Skin of body (tissue), 2 donors: ENCODE measurements around the gene POMP. TPM values are rescaled to one million over a fixed set of nuclear protein-coding genes. Genes with fewer than 3 reads are reported as not detected.

ENCODE experiments used
- small RNA-seq: library from RNA; depleted of rRNA; stranded (forward); fragments of <200 nt; gene quantifications from one replicate; pipeline ENCODE3, GENCODE V24; 2014; ENCODE audit warnings: low replicate concordance
- total RNA-seq: library from RNA; depleted of rRNA; stranded (reverse); fragments of >200 nt; gene quantifications from one replicate; pipeline ENCODE4 v1.2.3, GENCODE V29; 2014

POMP gene
- total RNA-seq, 1 donor from 2014 or later: 40.6 TPM

Small RNAs within 50 kb of the gene (small RNA-seq; reads per million reads assigned to genes)
- gene RF00019 (not detected), gene RNU6-53P (not detected)

Other genes starting within 250 kb of the POMP start
- 22.3 TPM for gene FLT1, start 164.0 kb upstream of the POMP start, total RNA-seq
- 2.3 TPM for gene SLC46A3, start 59.8 kb downstream of the POMP start, total RNA-seq
- gene MTUS2, start 161.2 kb downstream of the POMP start, total RNA-seq: 1.2 TPM